SK-N-SH treated with all-trans-retinoic acid at 6 μM for 48 hours (cell line): ENCODE measurements around the gene SH3D19.

ENCODE experiments used
- ATAC-seq: fragments of 200-7000 bp; cut with Tn5 transposase; 3 replicates; pipeline ENCODE4 v1.9.1; 2020; ENCODE audit warnings: mild to moderate bottlenecking, moderate library complexity
- ARNTL ChIP-seq: fragments of 450-650 bp; formaldehyde crosslinking; IDR thresholded peaks from 2 replicates; pipeline ENCODE4 v1.5.0; 2020; ENCODE audit warnings: low read depth, mild to moderate bottlenecking, moderate library complexity, borderline replicate concordance
- BACH2 ChIP-seq: fragments of 250-450 bp; sonication (Bioruptor Pico); IDR thresholded peaks from 2 replicates; pipeline ENCODE4 v1.9.0; 2021; ENCODE audit warnings: mild to moderate bottlenecking, borderline replicate concordance
- CREB5 ChIP-seq: fragments of 250-450 bp; sonication (Bioruptor Pico); IDR thresholded peaks from 2 replicates; pipeline ENCODE4 v1.5.1; 2020; ENCODE audit warnings: low read depth, mild to moderate bottlenecking, moderate library complexity
- CSDC2 ChIP-seq: fragments of 250-450 bp; sonication (Bioruptor Pico); IDR thresholded peaks from 2 replicates; pipeline ENCODE4 v1.5.0; 2020; ENCODE audit warnings: mild to moderate bottlenecking, moderate library complexity
- CSRNP3 ChIP-seq: fragments of 250-450 bp; sonication (Bioruptor Pico); IDR thresholded peaks from 2 replicates; pipeline ENCODE4 v1.5.1; 2021; ENCODE audit warnings: mild to moderate bottlenecking, moderate library complexity
- ESRRG ChIP-seq: fragments of 250-450 bp; sonication (Bioruptor Pico); IDR thresholded peaks from 2 replicates; pipeline ENCODE4 v1.6.1; 2021; ENCODE audit warnings: mild to moderate bottlenecking
- GLIS3 ChIP-seq: fragments of 250-450 bp; sonication (Bioruptor Pico); IDR thresholded peaks from 2 replicates; pipeline ENCODE4 v1.5.0; 2020; ENCODE audit warnings: mild to moderate bottlenecking, moderate library complexity
- ISL1 ChIP-seq: fragments of 250-450 bp; sonication (Bioruptor Pico); IDR thresholded peaks from 2 replicates; pipeline ENCODE4 v2.1.2; 2022; ENCODE audit warnings: mild to moderate bottlenecking, moderate library complexity
- OSR1 ChIP-seq: fragments of 250-450 bp; sonication (Bioruptor Pico); IDR thresholded peaks from 2 replicates; pipeline ENCODE4 v1.8.0; 2022; ENCODE audit warnings: moderate library complexity, mild to moderate bottlenecking, inconsistent platforms
- PATZ1 ChIP-seq: fragments of 250-450 bp; sonication (Bioruptor Pico); IDR thresholded peaks from 2 replicates; pipeline ENCODE4 v1.8.0; 2020; ENCODE audit warnings: mild to moderate bottlenecking, moderate library complexity, borderline replicate concordance
- POU6F1 ChIP-seq: fragments of 250-450 bp; sonication (Bioruptor Pico); IDR thresholded peaks from 2 replicates; pipeline ENCODE4 v1.8.0; 2021; ENCODE audit warnings: low read depth, mild to moderate bottlenecking, moderate library complexity, borderline replicate concordance
- RARB ChIP-seq: fragments of 250-450 bp; sonication (Bioruptor Pico); IDR thresholded peaks from 2 replicates; pipeline ENCODE4 v1.8.0; 2021; ENCODE audit warnings: mild to moderate bottlenecking, moderate library complexity
- SNAI2 ChIP-seq: fragments of 250-450 bp; sonication (Bioruptor Pico); IDR thresholded peaks from 2 replicates; pipeline ENCODE4 v1.5.0; 2020; ENCODE audit warnings: mild to moderate bottlenecking, moderate library complexity
- TCF4 ChIP-seq: fragments of 250-450 bp; sonication (Bioruptor Pico); IDR thresholded peaks from 2 replicates; pipeline ENCODE4 v1.8.0; 2021; ENCODE audit warnings: mild to moderate bottlenecking, moderate library complexity, borderline replicate concordance
- TOX ChIP-seq: fragments of 250-450 bp; sonication (Bioruptor Pico); IDR thresholded peaks from 2 replicates; pipeline ENCODE4 v1.8.0; 2021; ENCODE audit warnings: mild to moderate bottlenecking, moderate library complexity, borderline replicate concordance
- ZC3H10 ChIP-seq: fragments of 250-450 bp; sonication (Bioruptor Pico); IDR thresholded peaks from 2 replicates; pipeline ENCODE4 v1.5.1; 2021; ENCODE audit warnings: mild to moderate bottlenecking, moderate library complexity
- ZFP3 ChIP-seq: fragments of 250-450 bp; sonication (Bioruptor Pico); IDR thresholded peaks from 2 replicates; pipeline ENCODE4 v1.5.0; 2020; ENCODE audit warnings: mild to moderate bottlenecking, moderate library complexity
- ZFP30 ChIP-seq: fragments of 450-650 bp; formaldehyde crosslinking; IDR thresholded peaks from 2 replicates; pipeline ENCODE4 v1.5.0; 2022; ENCODE audit warnings: mild to moderate bottlenecking, moderate library complexity
- ZNF565 ChIP-seq: fragments of 450-650 bp; formaldehyde crosslinking; conservative IDR thresholded peaks from 2 replicates; pipeline ENCODE4 v1.5.0; 2020; ENCODE audit warnings: low read depth, mild to moderate bottlenecking, moderate library complexity
- ZNF70 ChIP-seq: fragments of 450-650 bp; formaldehyde crosslinking; IDR thresholded peaks from 2 replicates; pipeline ENCODE4 v1.5.0; 2020; ENCODE audit warnings: mild to moderate bottlenecking, moderate library complexity
- ZNF8 ChIP-seq: fragments of 450-650 bp; formaldehyde crosslinking; IDR thresholded peaks from 2 replicates; pipeline ENCODE4 v1.5.0; 2020; ENCODE audit warnings: mild to moderate bottlenecking, moderate library complexity

Gene SH3D19

GRCh38 chr4:151325949-151326246, 493 bp upstream of the SH3D19 start:
- no peak for ATAC-seq
- TF ChIP-seq RARB (no peak), CSDC2 (no peak), ZNF565 (CRISPR knock-in tag) (no peak), TCF4 (CRISPR knock-in tag) (no peak), ESRRG (CRISPR knock-in tag) (no peak), CREB5 (CRISPR knock-in tag) (no peak), GLIS3 (no peak), CSRNP3 (CRISPR knock-in tag) (no peak), ZFP3 (CRISPR knock-in tag) (no peak), BACH2 (no peak), ARNTL (CRISPR knock-in tag) (no peak)

GRCh38 chr4:151324752-151325110, 674 bp downstream of the SH3D19 start:
- peak; percentile 43 for ATAC-seq
- TF ChIP-seq ISL1 (CRISPR knock-in tag): no peak
- TF ChIP-seq POU6F1 (CRISPR knock-in tag): no peak
- no peak for TF ChIP-seq TOX
- TF ChIP-seq ZNF8: no peak
- no peak for TF ChIP-seq ZNF565 (CRISPR knock-in tag)
- TF ChIP-seq CREB5 (CRISPR knock-in tag): no peak
- TF ChIP-seq SNAI2 (CRISPR knock-in tag): no peak
- no peak for TF ChIP-seq ZFP30
- no peak for TF ChIP-seq ESRRG (CRISPR knock-in tag)
- TF ChIP-seq ZC3H10: no peak
- no peak for TF ChIP-seq CSDC2
- no peak for TF ChIP-seq PATZ1 (CRISPR knock-in tag)

GRCh38 chr4:151324124-151324751, 1.2 kb downstream of the SH3D19 start:
- TF ChIP-seq BACH2 (no peak), TCF4 (CRISPR knock-in tag) (no peak), CREB5 (CRISPR knock-in tag) (no peak), ISL1 (CRISPR knock-in tag) (no peak), ZNF8 (no peak), TOX (no peak), GLIS3 (no peak), RARB (no peak), ZNF70 (CRISPR knock-in tag) (no peak)
- ATAC-seq: no peak

GRCh38 chr4:151323667-151324066, 1.7 kb downstream of the SH3D19 start:
- TF ChIP-seq ZNF8 (no peak), OSR1 (CRISPR knock-in tag) (no peak), CSDC2 (no peak), ZNF70 (CRISPR knock-in tag) (no peak), CREB5 (CRISPR knock-in tag) (no peak), RARB (no peak), ZC3H10 (no peak), ISL1 (CRISPR knock-in tag) (no peak), POU6F1 (CRISPR knock-in tag) (no peak)

More at GRCh38 chr4:151323667-151324066, 1.7 kb downstream of the SH3D19 start:
- ATAC-seq: no peak
